SK-N-SH (cell line): ENCODE data around the gene SLC25A41.

Experiments
- EP300 ChIP-seq, 2 experiments: IDR thresholded peaks; 2 replicates each; pipeline versions ENCODE4 v1.4.0 to v1.6.1; 2012; ENCODE audit warnings: borderline replicate concordance in 1 of 2, low read depth in 1 of 2, low read length in 1 of 2
- JUND ChIP-seq: IDR thresholded peaks from 2 replicates; pipeline ENCODE4 v1.4.0; 2012
- RFX5 ChIP-seq: IDR thresholded peaks from 2 replicates; pipeline ENCODE4 v1.6.1; 2012; ENCODE audit warnings: mild to moderate bottlenecking, improper control_type of control experiment, low read length
- TF ChIP-seq, protein P1 (sequence below): IDR thresholded peaks from 2 replicates; pipeline ENCODE4; 2012
- TF ChIP-seq, protein P2 (sequence below): fragments of 200-600 bp; sonication (generic); IDR thresholded peaks from 2 replicates; pipeline ENCODE4 v1.6.1; 2017; ENCODE audit warnings: antibody characterized with exemption, mild to moderate bottlenecking, moderate library complexity

DNA sequence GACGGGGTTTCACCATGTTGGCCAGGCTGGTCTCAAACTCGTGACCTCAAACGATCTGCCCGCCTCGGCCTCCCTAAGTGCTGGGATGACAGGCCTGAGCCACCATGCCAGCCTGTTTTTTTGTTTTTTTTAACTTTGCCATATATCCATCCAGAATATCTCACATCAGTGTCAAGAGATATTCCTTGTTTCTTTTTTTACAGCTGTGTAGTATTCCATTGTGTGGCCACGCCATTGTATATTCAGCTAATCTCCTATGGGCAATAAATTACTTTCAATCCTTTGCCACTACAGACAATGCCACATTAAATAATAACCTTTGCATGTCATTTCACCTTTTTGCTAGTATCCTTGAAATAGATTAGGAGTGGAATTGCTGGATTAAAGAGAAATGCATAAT lies 24.2 kb downstream of the SLC25A41 start:
- TF ChIP-seq, protein P1, sequence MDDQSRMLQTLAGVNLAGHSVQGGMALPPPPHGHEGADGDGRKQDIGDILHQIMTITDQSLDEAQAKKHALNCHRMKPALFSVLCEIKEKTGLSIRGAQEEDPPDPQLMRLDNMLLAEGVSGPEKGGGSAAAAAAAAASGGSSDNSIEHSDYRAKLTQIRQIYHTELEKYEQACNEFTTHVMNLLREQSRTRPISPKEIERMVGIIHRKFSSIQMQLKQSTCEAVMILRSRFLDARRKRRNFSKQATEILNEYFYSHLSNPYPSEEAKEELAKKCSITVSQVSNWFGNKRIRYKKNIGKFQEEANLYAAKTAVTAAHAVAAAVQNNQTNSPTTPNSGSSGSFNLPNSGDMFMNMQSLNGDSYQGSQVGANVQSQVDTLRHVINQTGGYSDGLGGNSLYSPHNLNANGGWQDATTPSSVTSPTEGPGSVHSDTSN = no peak
- TF ChIP-seq, protein P2, sequence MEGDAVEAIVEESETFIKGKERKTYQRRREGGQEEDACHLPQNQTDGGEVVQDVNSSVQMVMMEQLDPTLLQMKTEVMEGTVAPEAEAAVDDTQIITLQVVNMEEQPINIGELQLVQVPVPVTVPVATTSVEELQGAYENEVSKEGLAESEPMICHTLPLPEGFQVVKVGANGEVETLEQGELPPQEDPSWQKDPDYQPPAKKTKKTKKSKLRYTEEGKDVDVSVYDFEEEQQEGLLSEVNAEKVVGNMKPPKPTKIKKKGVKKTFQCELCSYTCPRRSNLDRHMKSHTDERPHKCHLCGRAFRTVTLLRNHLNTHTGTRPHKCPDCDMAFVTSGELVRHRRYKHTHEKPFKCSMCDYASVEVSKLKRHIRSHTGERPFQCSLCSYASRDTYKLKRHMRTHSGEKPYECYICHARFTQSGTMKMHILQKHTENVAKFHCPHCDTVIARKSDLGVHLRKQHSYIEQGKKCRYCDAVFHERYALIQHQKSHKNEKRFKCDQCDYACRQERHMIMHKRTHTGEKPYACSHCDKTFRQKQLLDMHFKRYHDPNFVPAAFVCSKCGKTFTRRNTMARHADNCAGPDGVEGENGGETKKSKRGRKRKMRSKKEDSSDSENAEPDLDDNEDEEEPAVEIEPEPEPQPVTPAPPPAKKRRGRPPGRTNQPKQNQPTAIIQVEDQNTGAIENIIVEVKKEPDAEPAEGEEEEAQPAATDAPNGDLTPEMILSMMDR = no peak
- no peak for TF ChIP-seq RFX5
- no peak for TF ChIP-seq EP300 (IDR thresholded peaks at IDR 0.05; ENCODE audit: borderline replicate concordance in 1 of 2, low read depth in 1 of 2, low read length in 1 of 2)
- no peak for TF ChIP-seq JUND
